SK-N-SH (cell line): ENCODE results near the gene SPATA20.
A peak's percentile ranks its signal among the peaks of the same experiment; 100 is the strongest.

Experiments
- CHD2 ChIP-seq: fragments of 150-350 bp; IDR thresholded peaks from 2 replicates; pipeline ENCODE4 v1.6.1; 2018; ENCODE audit warnings: low read length; ENCODE audit not compliant: partially characterized antibody
- CTCF ChIP-seq: fragments of 200-600 bp; sonication (generic); IDR thresholded peaks from 2 replicates; pipeline ENCODE4 v1.6.1; 2017; ENCODE audit warnings: antibody characterized with exemption, mild to moderate bottlenecking, moderate library complexity
- EP300 ChIP-seq, 2 experiments: IDR thresholded peaks; 2 replicates each; pipeline versions ENCODE4 v1.4.0 to v1.6.1; 2012; ENCODE audit warnings: borderline replicate concordance in 1 of 2, low read depth in 1 of 2, low read length in 1 of 2
- JUND ChIP-seq: IDR thresholded peaks from 2 replicates; pipeline ENCODE4 v1.4.0; 2012
- MAX ChIP-seq: IDR thresholded peaks from 2 replicates; pipeline ENCODE4 v1.4.0; 2012; ENCODE audit warnings: low read depth
- RFX5 ChIP-seq: IDR thresholded peaks from 2 replicates; pipeline ENCODE4 v1.6.1; 2012; ENCODE audit warnings: mild to moderate bottlenecking, improper control_type of control experiment, low read length

GRCh38 chr17:50596191-50597037 lies 49.4 kb downstream of the SPATA20 start:
- peak; percentile 25; the same call in 1 of the 2 replicates for TF ChIP-seq CTCF
- no peak for TF ChIP-seq JUND
- TF ChIP-seq MAX, result no peak
- no peak for TF ChIP-seq EP300 (IDR thresholded peaks at IDR 0.05; ENCODE audit: borderline replicate concordance in 1 of 2, low read depth in 1 of 2, low read length in 1 of 2)
- TF ChIP-seq CHD2, result no peak
- no peak for TF ChIP-seq RFX5
